HG02840 (cell line): ENCODE measurements around the gene F8A1.
"Not testable (repeated sequence)": the region's sequence is repeated elsewhere in the genome, so short reads cannot be mapped to it uniquely, and the experiment has no call there.

Source experiments
- ATAC-seq: cut with Tn5 transposase; IDR thresholded peaks from one replicate; pipeline ENCODE4 v1.9.1; 2021; ENCODE audit warnings: mild to moderate bottlenecking, moderate library complexity, moderate number of reproducible peaks; ENCODE audit not compliant: unreplicated experiment, low FRiP score

Gene F8A1

DNA sequence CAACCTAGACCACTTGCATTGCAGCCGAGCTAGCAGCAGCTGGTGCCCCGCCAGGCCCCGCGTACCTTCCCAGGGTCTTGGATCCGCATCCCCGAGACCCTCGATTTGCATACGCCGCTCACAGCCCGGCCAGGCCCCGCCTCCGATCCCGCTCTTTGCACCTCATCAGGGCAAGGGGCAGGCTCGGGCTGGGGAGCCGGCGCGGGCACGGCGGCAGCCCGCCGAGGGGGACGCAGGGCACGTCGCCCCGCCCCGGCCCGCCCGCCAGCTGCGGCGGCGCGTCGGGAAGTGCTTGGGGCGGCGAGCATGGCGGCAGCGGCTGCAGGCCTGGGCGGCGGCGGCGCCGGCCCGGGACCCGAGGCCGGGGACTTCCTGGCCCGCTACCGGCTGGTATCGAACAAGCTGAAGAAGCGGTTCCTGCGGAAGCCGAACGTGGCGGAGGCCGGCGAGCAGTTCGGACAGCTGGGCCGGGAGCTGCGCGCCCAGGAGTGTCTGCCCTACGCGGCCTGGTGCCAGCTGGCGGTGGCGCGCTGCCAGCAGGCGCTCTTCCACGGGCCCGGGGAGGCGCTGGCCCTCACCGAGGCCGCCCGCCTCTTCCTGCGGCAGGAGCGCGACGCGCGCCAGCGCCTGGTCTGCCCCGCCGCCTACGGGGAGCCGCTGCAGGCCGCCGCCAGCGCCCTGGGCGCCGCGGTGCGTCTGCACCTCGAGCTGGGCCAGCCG is at the start of gene F8A1:
F8A1 (plus strand) TSS at position 287 of the 720 bp plus-strand sequence; CDS start at position 307, 20 bp downstream.
- peak; percentile 66 for ATAC-seq

DNA sequence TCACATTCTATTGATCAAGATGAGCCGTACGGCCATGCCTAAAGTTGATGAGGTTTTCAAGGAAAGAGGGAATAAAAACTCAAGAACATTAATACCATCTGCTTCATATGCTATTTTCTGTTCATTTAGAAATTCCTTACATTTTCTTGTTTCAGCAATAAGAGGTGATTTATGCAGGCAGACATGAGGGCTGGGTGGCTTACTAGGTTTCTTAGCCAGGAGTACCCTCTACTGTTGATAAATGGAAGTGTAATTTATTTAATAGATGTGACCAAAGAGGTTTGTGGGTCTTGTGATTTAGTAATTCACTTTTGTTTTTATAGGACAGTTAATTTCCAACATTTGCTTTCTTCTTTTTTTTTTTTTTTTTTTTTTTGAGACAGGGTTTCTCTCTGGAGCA is 45.3 kb upstream of the F8A1 start:
- no peak for ATAC-seq

DNA sequence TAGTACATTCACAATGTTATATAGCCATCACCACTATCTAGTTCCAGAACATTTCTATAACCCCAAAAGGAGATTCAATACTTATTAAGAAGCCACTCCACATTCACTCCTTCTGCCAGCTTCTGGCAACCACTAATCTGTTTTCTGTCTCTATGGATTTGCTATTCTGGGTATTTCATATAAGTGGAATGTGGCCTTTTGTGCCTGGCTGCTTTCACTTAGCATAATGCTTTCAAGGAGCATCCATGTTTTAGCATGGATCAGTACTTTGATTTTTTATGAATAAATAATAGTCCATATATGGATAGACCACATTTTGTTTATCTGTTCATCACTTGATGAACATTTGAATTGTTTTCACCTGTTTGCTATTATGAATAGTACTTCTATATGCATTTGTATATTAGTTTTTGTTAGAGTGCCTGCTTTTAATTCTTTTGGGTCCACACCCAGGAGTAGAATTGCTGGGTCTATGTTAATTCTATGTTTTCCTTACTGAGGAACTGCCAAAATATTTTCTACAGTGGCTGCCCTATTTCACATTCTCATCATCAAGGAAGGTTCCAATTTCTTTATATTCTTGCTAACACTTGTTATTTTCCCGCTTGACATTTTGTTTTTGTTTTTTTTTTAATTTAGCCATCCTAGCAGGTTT is 35.1 kb upstream of the F8A1 start:
- no peak for ATAC-seq

DNA sequence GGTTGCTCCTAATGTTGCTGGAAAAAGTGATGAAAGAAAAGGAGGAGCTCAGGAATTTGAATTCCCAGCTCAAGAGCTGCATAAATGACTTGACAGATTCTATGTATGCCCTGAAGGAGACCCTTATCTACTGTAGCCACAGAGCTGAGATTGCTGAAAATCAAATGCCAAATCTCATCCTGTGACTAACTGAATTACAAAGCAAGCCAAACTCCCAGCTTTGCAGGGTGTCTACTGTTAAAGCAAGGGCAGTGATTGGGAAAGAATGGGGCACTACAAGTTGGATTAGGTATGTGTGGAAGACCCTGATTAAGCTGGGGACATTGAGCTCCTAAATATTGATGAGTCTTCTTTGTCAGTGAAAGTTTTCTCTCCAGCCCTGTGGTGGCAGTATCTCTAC is 30.9 kb upstream of the F8A1 start:
- no peak for ATAC-seq

DNA sequence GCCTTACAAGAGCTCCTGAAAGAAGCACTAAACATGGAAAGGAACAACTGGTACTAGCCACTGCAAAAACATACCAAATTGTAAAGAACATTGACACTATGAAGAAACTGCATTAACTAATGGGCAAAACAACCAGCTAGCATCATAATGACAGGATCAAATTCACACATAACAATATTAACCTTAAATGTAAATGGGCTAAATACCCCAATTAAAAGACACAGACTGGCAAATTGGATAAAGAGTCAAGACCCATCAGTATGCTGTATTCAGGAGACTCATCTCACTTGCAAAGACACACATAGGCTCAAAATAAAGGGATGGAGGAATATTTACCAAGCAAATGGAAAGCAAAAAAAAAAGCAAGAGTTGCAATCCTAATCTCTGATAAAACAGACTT is 17.6 kb upstream of the F8A1 start:
- not testable (repeated sequence) for ATAC-seq

DNA sequence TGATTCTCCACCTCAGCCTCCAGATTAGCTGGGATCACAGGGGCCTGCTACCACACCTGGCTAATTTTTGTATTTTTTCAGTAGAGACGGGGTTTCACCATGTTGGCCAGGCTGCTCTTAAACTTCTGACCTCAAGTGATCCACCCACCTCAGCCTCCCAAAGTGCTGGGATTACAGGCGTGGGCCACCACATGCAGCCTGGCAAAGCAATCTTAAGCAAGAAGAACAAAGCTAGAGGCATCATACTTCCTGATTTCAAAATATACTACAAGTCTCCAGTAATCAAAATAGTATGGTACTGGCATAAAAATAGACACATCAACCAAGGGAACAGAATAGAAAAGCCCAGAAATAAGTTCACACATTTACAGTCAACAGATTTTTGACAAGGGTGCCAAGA is 12.8 kb upstream of the F8A1 start:
- ATAC-seq: no peak

DNA sequence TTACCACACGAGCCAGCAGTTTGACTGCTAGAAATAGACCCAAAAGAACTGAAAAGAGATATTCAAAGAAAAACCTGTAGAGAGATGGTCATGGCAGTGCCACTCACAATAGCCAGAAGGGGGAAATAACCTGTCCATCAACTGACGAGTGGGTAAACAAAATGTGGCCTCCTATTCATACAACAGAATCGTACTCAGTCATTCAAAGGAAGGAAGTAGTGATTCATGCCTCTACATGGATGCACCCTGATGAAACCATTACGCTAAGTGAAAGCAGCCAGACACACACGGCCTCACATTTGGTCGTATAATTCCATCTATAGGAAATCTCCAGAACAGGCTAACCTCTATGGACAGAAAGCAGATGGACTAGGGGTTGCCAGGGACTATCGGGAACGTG is 2.1 kb upstream of the F8A1 start:
- not testable (repeated sequence) for ATAC-seq

DNA sequence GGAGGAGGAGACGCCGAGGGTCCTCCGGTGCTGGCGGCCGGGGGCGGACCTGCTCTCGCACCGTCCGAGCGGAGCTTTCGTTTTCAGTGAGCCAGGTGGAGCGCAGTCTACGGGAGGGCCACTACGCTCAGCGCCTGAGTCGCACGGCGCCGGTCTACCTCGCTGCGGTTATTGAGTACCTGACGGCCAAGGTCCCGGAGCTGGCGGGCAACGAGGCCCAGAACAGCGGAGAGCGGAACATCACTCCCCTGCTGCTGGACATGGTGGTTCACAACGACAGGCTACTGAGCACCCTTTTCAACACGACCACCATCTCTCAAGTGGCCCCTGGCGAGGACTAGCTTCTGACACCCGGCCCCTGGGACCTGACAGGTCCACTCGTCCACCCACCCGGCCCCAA is 1.1 kb upstream of the F8A1 start:
- ATAC-seq: not testable (repeated sequence)

DNA sequence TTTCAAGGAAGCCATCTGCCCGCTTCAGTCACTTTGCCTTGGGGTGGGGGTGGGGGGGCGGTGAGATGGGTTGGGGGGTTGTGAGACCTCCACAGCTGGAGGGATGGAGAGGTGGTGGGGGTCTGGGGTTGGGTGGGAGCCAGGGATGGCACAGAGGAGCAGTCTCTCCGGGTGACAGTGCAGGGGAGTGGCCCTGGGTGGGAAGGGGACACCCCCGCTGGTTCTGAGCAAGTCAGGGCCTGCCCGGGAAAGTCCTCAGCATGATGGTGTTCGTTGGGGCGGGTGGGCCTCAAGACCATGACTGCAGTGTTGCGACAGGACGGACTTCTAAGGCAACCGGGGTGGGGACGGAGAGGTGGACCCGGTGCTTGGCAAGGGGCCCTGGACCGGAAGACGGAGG is 606 bp upstream of the F8A1 start:
- not testable (repeated sequence) for ATAC-seq

DNA sequence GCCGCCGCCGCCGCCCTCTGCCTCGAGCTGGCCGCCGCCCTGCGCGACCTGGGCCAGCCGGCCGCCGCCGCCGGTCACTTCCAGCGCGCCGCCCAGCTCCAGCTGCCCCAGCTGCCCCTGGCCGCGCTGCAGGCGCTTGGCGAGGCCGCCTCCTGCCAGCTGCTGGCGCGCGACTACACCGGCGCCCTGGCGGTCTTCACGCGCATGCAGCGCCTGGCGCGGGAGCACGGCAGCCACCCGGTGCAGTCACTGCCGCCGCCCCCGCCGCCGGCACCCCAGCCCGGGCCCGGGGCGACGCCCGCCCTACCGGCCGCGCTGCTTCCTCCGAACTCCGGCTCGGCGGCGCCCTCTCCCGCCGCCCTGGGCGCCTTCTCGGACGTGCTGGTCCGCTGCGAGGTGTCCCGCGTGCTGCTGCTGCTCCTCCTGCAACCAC is 650 bp downstream of the F8A1 start:
- ATAC-seq: peak; percentile 45

DNA sequence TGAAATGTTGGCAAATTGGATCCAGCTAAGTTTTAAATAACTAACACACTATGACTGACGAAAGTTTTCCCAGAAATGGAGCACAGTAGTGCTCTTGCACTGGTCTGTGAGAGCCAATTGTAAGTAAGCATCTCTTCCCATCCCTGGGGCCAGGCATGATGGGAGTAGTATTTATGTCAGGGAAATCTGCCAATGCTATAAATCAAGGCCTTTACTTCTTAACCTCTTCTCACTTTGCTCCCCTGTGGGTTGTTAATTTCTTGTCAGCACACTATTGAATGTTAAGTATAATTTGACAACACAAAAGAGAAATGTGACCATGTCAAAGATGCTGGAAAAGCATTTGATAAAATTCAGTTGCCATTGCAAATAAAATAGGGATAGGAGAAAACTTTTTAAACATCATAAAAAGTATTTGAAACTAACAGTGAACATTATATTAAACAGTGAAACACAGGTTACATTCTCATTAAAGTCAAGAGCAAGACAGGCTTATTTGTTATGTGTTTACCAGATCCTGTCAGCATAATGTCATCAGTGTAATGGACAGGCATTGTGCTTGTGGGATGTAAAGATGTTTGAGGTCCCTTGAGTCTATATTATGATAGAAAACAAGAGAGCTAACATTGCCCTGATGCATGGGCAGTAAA is 5.0 kb downstream of the F8A1 start:
- ATAC-seq: no peak

DNA sequence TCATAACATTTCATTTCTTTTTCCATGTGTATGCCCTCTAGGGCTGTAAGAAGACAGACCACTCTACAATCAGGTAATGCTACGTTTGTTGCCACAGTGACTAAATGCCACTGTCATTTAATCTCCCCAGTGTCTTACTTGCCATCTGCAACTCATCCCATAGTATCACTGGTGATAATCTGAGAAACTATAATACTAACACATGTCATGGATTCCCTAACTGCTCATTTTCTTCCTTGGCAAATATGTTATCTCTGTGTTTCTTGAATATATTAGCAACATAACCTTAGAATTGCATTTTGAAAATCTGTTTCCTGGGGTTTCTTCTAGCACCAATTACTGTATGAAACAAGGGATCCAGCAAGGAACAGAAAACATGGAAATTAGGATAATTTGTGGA is 6.1 kb downstream of the F8A1 start:
- ATAC-seq: no peak

DNA sequence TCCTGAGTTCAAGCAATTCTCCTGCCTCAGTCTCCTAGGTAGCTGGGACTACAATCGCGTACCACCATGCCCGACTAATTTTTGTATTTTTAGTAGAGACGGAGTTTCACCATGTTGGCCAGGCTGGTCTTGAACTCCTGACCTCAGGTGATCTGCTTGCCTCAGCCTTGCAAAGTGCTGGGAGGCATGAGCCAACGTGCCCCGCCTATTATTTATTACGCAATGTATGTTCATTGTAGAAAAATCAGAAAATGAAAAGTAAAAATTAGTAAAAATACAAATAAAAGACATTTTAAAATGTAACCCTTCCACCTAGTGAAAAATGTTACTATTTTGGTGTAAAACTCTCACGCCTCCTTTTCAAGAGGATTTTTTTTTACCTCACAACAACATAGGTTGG is 14.2 kb downstream of the F8A1 start:
- no peak for ATAC-seq

DNA sequence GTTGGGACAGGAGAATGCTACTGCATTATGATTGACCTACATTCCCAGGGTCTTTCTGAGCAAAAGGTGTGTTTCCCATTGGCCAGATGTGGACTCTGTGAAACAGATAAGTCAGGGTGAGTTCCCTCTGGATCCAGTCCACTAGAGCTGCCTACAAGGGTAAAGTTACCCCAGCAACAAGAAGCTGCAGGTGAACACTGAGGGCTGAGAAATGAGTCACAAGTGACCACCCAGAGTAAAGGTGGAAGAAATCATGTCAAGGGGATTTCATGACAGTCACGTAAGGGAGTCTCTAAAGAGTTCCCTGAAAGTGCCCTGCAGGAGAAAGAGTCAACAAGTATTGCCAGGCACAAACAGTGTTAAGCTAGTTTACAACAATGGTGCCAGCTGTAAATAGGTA is 16.3 kb downstream of the F8A1 start:
- ATAC-seq: no peak

DNA sequence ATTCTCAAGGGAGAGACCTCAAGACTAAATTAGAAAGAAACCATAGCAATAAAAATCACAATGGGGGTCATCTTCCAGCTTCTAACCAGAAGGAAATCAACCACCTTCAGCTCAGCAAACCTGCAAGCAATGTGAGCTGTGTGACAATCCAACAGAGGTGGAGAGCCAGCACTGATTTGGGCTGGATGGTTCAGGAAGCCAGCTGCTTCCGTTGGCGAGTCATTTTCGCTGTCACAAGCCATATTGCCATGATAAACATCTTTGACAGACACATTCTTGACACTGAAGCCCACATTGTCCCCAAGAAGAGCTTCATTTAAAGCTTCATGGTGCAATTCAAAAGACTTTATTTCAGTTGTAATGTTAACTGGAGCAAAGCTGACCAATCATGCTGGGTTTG is 22.7 kb downstream of the F8A1 start:
- no peak for ATAC-seq

DNA sequence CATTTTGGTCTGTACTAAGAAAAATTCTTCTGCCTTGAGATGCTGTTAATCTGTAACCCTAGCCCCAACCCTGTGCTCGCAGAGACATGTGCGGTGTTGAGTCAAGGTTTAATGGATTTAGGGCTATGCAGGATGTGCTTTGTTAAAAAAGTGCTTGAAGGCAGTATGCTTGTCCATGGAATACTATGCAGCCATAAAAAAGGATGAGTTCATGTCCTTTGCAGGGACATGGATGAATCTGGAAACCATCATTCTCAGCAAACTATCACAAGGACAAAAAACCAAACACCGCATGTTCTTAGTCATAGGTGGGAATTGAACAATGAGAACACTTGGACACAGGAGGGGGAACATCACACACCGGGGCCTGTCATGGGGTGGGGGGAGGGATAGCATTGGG is 23.9 kb downstream of the F8A1 start:
- ATAC-seq: not testable (repeated sequence)

DNA sequence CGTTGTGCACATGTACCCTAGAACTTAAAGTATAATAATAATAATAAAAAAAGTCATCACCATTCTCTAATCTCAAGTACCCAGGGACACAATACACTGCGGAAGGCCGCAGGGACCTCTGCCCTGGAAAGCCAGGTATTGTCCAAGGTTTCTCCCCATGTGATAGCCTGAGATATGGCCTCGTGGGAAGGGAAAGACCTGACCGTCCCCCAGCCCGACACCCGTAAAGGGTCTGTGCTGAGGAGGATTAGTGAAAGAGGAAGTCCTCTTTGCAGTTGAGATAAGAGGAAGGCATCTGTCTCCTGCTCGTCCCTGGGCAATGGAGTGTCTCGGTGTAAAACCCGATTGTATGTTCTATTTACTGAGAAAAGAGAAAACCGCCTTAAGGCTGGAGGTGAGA is 24.4 kb downstream of the F8A1 start:
- ATAC-seq: not testable (repeated sequence)

DNA sequence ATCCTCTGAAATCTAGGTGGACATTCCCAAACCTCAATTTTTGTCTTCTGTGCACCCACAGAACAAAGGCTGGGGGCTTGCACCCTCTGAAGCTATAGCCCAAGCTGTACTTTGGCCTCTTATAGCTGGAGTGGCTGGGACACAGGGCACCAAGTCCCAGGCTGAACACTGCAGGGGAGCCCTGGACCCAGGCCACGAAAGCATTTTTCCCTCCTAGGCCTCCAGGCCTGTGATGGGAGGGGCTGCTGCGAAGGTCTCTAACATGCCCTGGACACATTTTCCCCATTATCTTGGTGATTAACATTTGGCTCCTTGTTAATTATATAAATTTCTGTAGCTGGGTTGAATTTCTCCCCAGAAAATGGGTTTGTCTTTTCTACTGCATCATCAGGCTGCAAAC is 27.9 kb downstream of the F8A1 start:
- ATAC-seq: no peak

DNA sequence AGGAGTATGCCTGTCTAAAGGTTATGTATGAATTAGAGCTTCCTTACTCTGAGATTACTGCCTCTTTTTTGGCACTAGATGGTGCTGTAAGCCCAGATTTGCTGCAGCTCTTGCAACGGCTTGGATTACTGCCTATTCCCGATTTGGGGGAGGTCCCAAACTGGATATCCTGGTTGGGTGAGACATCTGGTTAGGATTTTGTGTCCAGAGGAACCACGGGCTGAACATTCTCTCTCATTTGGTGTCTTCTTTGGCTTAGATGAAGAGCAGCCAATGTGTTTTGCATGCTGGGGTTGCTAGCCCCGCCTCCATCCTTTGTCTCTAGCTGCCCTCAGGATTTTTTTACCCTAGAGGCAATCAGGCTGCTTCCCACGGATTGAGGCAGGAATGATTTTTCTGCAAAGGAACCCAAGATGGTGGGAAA is 31.9 kb downstream of the F8A1 start:
- no peak for ATAC-seq

DNA sequence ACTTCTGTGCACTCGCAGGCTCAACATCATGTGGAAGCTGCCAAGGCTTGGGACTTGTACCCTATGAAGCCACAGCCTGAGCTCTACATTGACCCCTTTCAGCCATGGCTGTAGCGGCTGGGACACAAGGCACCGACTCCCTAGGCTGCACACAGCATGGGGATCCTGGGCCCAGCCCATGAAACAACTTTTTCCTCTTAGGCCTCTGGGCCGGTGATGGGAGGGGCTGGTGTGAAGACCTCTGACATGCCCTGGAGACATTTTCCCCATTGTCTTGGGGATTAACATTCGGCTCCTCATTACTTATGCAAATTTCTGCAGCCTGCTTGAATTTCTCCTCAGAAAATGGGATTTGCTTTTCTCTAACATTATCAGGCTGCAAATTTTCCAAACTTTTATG is 38.6 kb downstream of the F8A1 start:
- ATAC-seq: not testable (repeated sequence)
